GM18519 (cell line): ENCODE data around the gene PRKAG2.

Source experiments
- ATAC-seq: cut with Tn5 transposase; IDR thresholded peaks from one replicate; pipeline ENCODE4 v1.9.1; 2021; ENCODE audit warnings: mild to moderate bottlenecking, moderate library complexity; ENCODE audit not compliant: unreplicated experiment, low FRiP score

Gene PRKAG2

GRCh38 chr7:151776876-151777494, 99.9 kb downstream of the PRKAG2 start:
- ATAC-seq = no peak

DNA sequence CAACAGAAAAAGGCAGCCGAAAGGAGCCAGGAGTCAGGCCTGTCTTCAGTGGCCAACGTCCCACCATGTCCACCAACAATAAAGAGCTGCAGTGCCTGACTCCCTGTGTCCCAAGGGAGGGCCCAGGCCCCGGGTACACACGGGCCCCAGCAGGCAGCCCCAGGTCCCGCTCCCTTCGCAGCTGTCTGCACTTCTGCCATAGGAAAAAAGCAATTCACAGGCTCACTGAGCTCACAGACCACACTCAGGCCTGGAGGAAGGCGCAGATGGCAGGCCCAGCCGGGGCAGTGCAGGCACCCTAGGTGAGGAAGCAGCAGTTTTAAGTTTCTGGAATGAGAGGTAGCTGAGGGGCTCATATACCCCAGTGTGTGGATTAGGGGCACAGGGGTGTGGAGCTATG, 100.5 kb downstream of the PRKAG2 start:
- ATAC-seq = no peak

DNA sequence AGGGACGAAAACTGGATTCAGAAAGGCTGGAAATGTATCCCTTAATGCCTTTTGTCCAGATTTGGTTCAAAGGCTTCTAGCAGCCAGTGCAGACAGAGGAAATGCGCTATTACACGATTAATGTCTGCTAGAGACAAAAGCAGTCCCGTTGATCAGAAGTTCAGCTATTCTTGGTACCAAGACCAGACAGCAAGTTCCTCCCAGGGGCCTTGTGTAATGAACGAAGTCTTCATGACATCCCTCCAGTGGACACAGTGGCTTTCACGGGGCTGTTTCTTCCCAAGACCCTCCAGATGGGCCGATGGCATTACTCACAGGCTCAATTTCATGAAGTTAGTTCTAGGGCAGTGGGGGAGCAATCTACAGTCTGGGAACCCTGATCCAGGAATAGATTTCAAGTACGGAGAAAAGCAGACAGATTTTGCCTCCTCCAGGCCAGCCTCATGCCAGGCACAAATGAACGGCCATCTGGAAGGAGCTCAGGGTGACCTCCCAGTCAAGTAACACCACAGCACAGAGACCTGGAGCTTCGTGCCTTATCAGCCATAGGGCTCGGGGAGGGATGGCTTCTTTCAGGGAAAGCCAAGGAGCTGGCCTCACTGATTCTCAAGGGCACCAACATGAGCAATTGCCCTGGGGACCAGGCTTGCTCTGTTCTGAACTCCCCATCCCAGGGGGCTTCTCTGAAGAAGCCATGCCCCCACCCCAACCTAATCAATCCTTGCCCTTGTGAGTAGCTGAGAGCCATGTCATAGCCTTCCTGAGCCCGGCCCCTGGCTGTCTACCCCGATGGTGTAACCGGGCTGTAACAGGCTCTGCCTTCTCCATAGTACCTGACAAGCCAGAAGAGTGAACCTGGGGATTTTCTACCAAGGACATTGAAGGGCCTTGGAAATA, 101.1 kb downstream of the PRKAG2 start:
- ATAC-seq = no peak

DNA sequence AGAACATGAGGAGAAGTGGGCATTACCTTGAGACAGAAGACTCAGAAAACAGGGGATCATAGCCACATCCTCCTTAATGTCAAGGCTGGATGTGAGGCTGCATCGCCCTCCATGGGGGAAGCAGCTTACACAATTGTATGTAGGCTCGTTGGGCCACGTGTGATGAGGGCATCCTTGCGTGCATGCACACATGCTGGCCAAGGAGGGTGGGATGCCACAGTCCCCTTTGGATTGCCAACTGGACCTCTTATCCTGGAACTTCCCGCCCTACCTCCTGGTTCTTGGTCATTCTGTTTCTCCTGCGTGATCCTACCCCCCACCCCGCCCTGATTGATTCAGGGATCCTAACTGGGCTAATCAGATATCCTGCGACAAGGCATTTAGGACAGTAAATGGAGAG, 102.0 kb downstream of the PRKAG2 start:
- no peak for ATAC-seq

DNA sequence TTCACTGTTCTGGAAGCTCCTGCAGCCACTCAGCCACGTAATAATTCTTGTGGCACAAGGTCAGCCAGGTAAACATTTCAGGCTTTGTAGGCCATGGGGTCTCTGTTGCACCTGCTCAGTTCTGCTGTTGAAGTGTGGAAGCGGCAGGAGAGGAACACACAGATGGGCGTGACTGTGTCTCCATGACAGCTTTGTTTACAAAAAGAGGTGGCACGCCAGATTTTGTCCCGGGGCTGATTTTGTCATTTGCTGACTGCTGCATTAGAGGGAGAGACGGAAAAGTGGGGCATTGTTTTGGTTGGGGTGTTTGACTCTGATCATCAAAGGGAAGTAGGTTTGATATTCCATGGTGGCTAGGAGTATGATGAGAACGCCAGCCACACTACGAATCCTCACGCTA, 103.1 kb downstream of the PRKAG2 start:
- no peak for ATAC-seq

GRCh38 chr7:151770232-151770631, 106.7 kb downstream of the PRKAG2 start:
- ATAC-seq = no peak

DNA sequence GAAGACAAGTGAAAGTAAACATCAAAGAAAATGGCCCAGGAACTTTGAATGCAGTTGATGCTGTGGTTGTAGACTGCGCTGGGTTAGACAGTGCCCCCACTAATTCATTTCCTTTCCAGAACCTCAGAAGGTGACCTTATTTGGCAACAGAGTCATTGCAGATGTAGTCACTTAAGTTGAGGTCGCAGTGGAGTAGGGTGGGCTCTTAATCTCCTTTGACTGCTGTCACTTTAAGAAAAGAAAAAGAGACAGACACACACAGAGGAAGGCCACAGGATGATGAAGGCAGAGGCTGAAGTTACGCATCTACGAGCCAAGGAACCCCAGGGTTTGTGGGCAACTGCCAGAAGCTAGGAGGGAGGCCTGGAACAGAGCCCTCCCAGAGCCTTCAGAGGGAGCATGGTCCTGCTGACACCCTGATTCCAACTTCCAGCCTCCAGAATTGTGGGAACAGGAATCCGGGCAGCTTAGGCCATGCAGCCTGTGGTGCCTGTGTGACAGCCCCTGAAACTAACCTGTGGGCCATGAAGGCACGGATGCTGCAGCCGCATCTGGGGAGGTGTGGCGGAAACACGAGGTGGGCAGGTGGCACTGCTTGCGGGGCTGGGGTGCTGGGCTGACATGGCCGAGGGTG, 107.6 kb downstream of the PRKAG2 start:
- ATAC-seq = peak; percentile 46

GRCh38 chr7:151768805-151769187, 108.1 kb downstream of the PRKAG2 start:
- no peak for ATAC-seq

- ATAC-seq = no peak
Observed at GRCh38 chr7:151767557-151767956, 109.4 kb downstream of the PRKAG2 start.

- ATAC-seq = no peak
Observed at GRCh38 chr7:151764056-151764920, 112.6 kb downstream of the PRKAG2 start.

DNA sequence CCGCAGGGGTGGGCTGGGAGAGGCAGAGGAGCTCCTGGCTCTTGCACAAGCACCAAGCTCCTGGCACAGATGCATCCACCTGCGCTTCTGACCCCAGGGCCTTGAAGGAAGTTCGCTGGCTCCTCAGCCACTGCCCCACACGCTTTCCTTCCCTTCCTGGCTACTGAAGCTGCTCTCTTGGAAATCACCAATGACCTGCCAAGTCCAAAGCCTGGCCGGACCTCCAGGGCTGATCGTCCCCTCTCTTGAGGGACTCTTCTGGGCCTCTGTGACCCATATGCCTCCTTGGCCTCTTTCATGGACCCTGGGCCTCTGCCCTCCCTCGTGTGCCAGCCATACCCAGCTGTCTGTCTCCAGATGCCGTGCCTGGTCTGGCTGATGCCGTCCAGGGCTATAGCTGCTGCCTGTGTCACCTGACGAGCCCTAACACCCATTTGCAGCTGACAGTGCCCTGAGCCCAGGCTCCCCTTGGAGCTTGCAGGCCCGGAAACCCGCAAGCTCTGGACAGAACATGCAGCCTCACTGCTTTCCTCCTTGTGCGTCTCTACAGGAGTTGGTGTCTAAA, 113.4 kb downstream of the PRKAG2 start:
- no peak for ATAC-seq

GRCh38 chr7:151762583-151763245, 114.2 kb downstream of the PRKAG2 start:
- no peak for ATAC-seq

DNA sequence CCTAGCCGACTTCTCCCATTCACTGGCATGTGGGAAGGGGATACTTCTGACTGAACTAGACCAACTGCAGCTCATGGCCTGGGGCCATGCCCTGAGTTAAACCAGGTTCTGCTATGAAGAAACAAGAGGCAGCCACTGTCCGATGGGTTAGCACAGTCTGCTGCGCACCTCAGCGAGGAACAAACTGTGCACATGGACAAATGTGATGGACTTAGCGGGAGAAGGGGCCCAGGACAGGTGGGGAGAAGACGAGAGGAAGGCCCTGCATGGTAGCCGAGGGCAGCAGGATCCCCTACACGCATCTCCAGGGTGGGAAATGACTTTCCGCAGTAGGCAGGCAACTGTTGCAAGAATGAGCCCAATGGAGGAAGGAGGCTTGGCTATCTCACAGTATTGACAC, 115.0 kb downstream of the PRKAG2 start:
- ATAC-seq = no peak

DNA sequence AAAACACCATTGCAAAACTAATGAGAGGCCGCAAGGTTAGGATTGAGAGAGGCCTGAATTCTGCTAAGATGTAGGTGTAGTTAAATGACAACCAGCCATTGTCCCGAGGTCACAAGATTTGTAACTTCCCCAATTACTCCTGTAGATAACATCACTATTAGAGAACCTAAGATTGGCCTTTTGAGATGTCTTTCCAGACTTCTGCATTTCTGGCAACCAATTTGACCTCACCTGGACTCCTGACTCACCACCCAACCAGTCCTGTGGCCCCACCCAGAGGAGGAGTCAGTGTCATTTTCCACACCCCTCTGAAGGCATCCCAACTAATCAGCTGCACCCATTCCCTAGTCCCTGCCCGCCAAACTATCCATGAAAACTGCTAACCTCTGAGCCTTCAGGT, 115.7 kb downstream of the PRKAG2 start:
- no peak for ATAC-seq

GRCh38 chr7:151759591-151760042, 117.3 kb downstream of the PRKAG2 start:
- ATAC-seq = no peak

DNA sequence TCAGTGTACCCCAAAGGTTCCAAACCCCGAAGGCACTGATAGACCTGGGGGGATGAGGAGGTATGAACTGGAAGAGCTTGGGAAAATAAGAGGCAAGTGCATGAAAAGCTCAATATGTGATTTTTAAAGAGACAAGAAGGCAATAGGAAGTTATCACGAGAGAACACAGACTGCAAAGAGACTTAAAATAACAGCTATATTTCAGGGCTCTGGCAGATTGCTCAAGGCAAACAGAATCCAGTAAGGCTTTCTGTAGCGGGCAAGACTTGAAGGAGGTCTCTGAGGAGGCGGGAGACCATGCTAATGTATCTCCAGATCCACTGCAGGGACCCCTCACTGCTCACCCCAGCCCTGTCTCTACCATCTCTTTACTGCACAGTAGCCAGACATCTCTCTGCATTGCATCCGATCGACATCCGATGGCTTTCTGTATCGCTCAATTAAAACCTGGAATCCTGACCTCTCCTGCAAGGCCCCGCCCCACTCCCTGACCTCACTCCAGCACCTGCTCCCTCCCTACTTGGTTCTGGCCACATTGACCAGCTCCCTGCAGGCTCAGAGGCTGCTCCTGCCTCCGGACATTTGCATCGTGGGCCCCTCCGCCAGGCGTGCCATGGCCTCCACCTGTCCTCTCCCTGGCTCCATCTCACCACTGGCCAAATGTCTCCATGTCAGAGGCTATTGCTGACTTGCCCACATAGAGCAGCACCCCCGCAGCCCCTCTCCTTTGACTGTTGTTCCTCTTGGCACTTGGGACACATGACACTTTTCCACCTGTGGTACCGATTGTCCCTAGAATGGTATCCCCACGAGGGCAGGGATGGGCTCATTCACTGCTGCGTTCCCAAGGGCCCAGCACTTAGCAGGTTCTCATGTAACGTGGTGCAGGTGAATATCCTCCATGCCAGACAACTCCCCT, 118.0 kb downstream of the PRKAG2 start:
- no peak for ATAC-seq

GRCh38 chr7:151757274-151757673, 119.6 kb downstream of the PRKAG2 start:
- ATAC-seq = no peak

DNA sequence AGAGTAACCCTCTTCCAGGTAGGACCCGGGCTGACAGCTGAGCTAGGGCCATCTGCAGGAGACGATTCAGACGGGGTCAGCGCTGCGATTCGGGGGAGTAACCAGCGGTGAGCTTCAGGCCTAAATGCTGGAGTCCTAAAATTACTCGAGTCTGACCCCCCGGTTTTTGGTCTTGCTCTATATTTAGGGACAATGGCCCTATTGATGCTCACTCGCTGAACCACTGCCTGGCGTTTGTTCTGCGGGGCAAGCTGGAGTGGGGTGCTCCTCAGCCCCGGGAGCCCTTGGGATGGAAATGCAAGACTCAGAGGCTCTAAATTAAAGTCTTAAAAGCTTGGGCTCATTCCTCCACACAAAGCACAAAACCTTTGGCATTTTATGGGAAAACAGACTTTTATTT, 120.0 kb downstream of the PRKAG2 start:
- ATAC-seq = no peak
